ENCODE data around the gene PROM1. TPM values are rescaled to one million over a fixed set of nuclear protein-coding genes. Genes with fewer than 3 reads are reported as not detected.

Gene PROM1
- total RNA-seq, 1 donor from 2014 or later = 0.93 TPM

- TF ChIP-seq, protein P1, sequence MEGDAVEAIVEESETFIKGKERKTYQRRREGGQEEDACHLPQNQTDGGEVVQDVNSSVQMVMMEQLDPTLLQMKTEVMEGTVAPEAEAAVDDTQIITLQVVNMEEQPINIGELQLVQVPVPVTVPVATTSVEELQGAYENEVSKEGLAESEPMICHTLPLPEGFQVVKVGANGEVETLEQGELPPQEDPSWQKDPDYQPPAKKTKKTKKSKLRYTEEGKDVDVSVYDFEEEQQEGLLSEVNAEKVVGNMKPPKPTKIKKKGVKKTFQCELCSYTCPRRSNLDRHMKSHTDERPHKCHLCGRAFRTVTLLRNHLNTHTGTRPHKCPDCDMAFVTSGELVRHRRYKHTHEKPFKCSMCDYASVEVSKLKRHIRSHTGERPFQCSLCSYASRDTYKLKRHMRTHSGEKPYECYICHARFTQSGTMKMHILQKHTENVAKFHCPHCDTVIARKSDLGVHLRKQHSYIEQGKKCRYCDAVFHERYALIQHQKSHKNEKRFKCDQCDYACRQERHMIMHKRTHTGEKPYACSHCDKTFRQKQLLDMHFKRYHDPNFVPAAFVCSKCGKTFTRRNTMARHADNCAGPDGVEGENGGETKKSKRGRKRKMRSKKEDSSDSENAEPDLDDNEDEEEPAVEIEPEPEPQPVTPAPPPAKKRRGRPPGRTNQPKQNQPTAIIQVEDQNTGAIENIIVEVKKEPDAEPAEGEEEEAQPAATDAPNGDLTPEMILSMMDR (IDR thresholded peaks at IDR 0.05) = no peak
- no peak overlapping the region for H3K27ac ChIP-seq
- H3K27me3 ChIP-seq = no peaks in the 10 kb centered on the region
- no peak overlapping the region for H3K4me3 ChIP-seq
- no peaks in the 10 kb centered on the region for H3K4me1 ChIP-seq
- intact Hi-C loops (cut with DNase I) = no loop called here
- H3K9me3 ChIP-seq = no peaks in the 10 kb centered on the region
- DNase-seq (no peak), ATAC-seq (no peak)
- H3K36me3 ChIP-seq = no peaks in the 10 kb centered on the region
Measured at GRCh38 chr4:15925830-15926229, 158.0 kb downstream of the PROM1 start.

DNA sequence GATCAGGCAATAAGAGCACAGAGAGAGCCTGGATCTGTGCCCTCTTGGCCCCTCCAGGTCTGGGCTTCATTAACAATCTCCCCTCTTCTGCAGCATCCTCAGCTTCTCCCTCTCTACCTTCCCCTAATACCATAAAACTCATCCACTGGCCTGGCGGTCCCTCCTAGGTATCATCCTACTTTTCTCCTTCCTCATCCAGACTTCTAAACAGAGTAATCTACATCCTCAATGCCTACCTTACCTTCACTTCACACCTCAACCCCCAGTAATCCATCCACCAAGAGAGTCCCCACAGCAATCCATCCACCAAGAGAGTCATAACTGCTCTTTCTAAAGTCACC, 162.3 kb downstream of the PROM1 start:
- TF ChIP-seq, protein P1 (IDR thresholded peaks at IDR 0.05) = no peak
- no peaks in the 10 kb centered on the region for H3K27me3 ChIP-seq

GRCh38 chr4:15920723-15921591, 162.9 kb downstream of the PROM1 start:
- intact Hi-C loops (cut with DNase I) = no loop called here
- Histone ChIP-seq H3K4me1 (no peaks in the 10 kb centered on the region), H3K27ac (no peak overlapping the region), H3K9me3 (no peaks in the 10 kb centered on the region), H3K36me3 (no peaks in the 10 kb centered on the region), H3K4me3 (no peak overlapping the region), H3K27me3 (no peaks in the 10 kb centered on the region)
- peak; percentile 57 for ATAC-seq
- DNase-seq = peak; percentile 68
- TF ChIP-seq, protein P1 (IDR thresholded peaks at IDR 0.05) = no peak

More for the DNA sequence above, 162.3 kb downstream of the PROM1 start:
- Histone ChIP-seq H3K4me1 (no peaks in the 10 kb centered on the region), H3K4me3 (no peak overlapping the region), H3K36me3 (no peaks in the 10 kb centered on the region), H3K27ac (no peak overlapping the region), H3K9me3 (no peaks in the 10 kb centered on the region)
- intact Hi-C loops (cut with DNase I) = no loop called here
- ATAC-seq (no peak), DNase-seq (no peak)

DNA sequence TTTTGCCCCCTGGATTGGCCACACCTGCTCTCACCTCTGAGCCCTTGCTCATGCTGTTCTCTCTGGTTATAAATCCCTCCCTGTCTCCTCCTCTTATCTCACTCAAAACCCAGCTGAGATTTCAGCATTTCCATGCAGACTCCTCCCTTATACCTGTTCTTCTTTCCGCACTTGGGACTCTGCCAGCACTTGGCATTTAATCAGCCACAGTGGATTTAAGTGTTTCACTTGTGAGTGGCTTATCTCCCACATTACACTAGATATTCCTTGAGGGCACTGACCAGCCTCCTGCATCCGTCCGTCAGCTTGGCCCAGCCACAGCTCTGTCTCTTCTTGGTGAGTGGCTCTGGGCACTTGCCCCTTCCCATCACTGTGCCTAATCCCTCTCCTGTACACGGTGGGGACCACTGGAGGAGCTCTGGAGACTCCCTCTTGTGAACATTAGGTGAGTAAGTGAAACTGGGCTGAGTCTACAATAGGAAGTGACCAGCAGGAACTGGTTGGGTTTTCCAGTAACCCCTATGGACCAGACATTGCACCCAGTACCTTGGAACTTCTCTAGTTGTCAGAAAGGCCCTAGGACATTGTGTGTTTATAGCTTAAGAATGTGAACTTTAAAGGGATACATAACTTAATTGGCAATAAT, 165.2 kb downstream of the PROM1 start:
- TF ChIP-seq, protein P1 (IDR thresholded peaks at IDR 0.05) = no peak
- Histone ChIP-seq H3K36me3 (no peaks in the 10 kb centered on the region), H3K4me1 (no peaks in the 10 kb centered on the region), H3K27ac (no peak overlapping the region), H3K9me3 (no peaks in the 10 kb centered on the region), H3K4me3 (no peak overlapping the region), H3K27me3 (no peaks in the 10 kb centered on the region)
- ATAC-seq (peak; percentile 80), DNase-seq (no peak)
- intact Hi-C loops (cut with DNase I) = no loop called here

Other genes starting within 250 kb of the PROM1 start
- gene FGFBP1, start 145.3 kb downstream of the PROM1 start, total RNA-seq = 3.3 TPM
- gene FGFBP2, start 120.8 kb downstream of the PROM1 start, total RNA-seq = 5.6 TPM
- 66.5 TPM for gene TAPT1, start 142.4 kb upstream of the PROM1 start, total RNA-seq

Measured in upper lobe of right lung (tissue), 1 donor.